Esophagus squamous epithelium (tissue), 5 donors: Measurements from ENCODE around the gene MS4A14. TPM values are rescaled to one million over a fixed set of nuclear protein-coding genes. Genes with fewer than 3 reads are reported as not detected.
"Not testable (repeated sequence)": the region's sequence is repeated elsewhere in the genome, so short reads cannot be mapped to it uniquely, and the experiment has no call there.

ENCODE experiments used
- DNase-seq: peaks from one replicate; lab custom pipeline; 2025; lab: John Stamatoyannopoulos, UW
- H3K27ac ChIP-seq, 4 donors: fragments of 200-600 bp; sonication (generic); one replicate each; pipeline ENCODE4 v1.5.1; 2016 to 2019; ENCODE audit warnings: mild to moderate bottlenecking in 1 of 4
- H3K27me3 ChIP-seq, 4 donors: fragments of 200-600 bp; sonication (generic); 1 replicate in 3 of 4; 2 replicates in 1 of 4; pipeline versions ENCODE4 v1.5.1 to v1.6.0; 2017 to 2021; ENCODE audit warnings: antibody characterized with exemption in 1 of 4
- H3K36me3 ChIP-seq, 3 donors: fragments of 200-600 bp; sonication (generic); one replicate each; pipeline ENCODE4 v1.5.1; 2016 to 2019
- H3K4me1 ChIP-seq, 3 donors: fragments of 200-600 bp; sonication (generic); one replicate each; pipeline ENCODE4 v1.5.1; 2017 to 2019
- H3K4me3 ChIP-seq, 4 donors: fragments of 200-600 bp; sonication (generic); 1 replicate in 3 of 4; 2 replicates in 1 of 4; pipeline ENCODE4 v1.5.1; 2016 to 2019; ENCODE audit warnings: mild to moderate bottlenecking in 2 of 4, moderate library complexity in 1 of 4
- H3K9me3 ChIP-seq, 3 donors: fragments of 200-600 bp; sonication (generic); one replicate each; pipeline ENCODE4 v1.5.1; 2016 to 2019
- POLR2A ChIP-seq, 4 donors: fragments of 450-650 bp; IDR thresholded peaks; one replicate each; pipeline ENCODE4 v1.6.1; 2017; ENCODE audit warnings: antibody characterized with exemption in 4 of 4, mild to moderate bottlenecking in 4 of 4, moderate library complexity in 3 of 4
- WGBS, 2 donors: methylation state at CpG; one replicate each; pipeline ENCODE4 v1.1.5; 2018; 5-methylcytosine and 5-hydroxymethylcytosine counted together
- intact Hi-C: fragments of 100-400 bp; cut with DNase I; formaldehyde crosslinking; loops from one replicate; pipeline ENCODE4 v1.15.0; 2022
- total RNA-seq, 4 donors: library from RNA; depleted of rRNA; stranded (reverse); fragments of >200 nt; gene quantifications; one replicate each; pipeline ENCODE4 v1.1.0, GENCODE V29; 2016
- TF ChIP-seq, protein P1 (sequence below), 6 experiments: fragments of 450-650 bp in 4 of 6; fragments of 200-600 bp in 2 of 6; sonication (generic) in 2 of 6; IDR thresholded peaks; one replicate each; pipeline ENCODE4 v1.5.1; 2016 to 2019; ENCODE audit warnings: antibody characterized with exemption in 6 of 6, mild to moderate bottlenecking in 4 of 6, moderate library complexity in 4 of 6
- donor health status: DM: yes; HTN: yes; CAD: no.

The MS4A14 gene
- total RNA-seq, 4 donors from 2014 or later: 0.15 to 0.95 (median 0.42) TPM

GRCh38 chr11:60429272-60429671 is 33.0 kb downstream of the MS4A14 start, which contains the start of gene MS4A5:
MS4A5 (plus strand) TSS chr11:60429572; CDS start chr11:60429675, 103 bp downstream.
- Histone ChIP-seq H3K9me3 (no peaks in the 10 kb centered on the region), H3K27me3 (no peaks in the 10 kb centered on the region), H3K4me3 (no peak within 1 kb of the TSS), H3K4me1 (no peaks in the 10 kb centered on the region), H3K36me3 (no peaks in the 10 kb centered on the region), H3K27ac (no peak within 1 kb of the TSS)
- WGBS, 2 donors: 90 to 100% methylated on average over 4 to 5 of the region's 5 CpGs
- no peak for DNase-seq
- intact Hi-C loops: no loop called here
- TF ChIP-seq, protein P1, sequence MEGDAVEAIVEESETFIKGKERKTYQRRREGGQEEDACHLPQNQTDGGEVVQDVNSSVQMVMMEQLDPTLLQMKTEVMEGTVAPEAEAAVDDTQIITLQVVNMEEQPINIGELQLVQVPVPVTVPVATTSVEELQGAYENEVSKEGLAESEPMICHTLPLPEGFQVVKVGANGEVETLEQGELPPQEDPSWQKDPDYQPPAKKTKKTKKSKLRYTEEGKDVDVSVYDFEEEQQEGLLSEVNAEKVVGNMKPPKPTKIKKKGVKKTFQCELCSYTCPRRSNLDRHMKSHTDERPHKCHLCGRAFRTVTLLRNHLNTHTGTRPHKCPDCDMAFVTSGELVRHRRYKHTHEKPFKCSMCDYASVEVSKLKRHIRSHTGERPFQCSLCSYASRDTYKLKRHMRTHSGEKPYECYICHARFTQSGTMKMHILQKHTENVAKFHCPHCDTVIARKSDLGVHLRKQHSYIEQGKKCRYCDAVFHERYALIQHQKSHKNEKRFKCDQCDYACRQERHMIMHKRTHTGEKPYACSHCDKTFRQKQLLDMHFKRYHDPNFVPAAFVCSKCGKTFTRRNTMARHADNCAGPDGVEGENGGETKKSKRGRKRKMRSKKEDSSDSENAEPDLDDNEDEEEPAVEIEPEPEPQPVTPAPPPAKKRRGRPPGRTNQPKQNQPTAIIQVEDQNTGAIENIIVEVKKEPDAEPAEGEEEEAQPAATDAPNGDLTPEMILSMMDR (IDR thresholded peaks at IDR 0.05): no peak
- no peak for TF ChIP-seq POLR2A (IDR thresholded peaks at IDR 0.05)

DNA sequence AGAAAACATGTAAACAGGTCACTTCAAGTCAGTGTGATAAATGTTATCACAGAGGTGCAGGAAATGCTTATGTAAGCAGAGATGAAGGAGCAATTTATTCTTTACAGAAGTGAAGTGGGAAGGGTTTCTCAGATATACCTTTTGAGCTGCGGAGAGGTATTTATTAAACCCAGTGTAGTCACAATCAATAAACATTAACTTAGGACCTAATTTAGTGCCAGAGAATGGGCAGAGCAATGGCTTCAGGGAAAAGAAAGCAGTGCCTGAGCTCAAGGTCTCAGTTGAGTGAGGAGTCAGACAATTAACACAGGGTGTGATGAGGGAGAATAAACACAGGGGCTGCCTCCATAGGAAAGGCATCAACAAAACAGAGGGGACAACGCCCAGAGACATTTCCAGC is 35.0 kb downstream of the MS4A14 start:
- 61 to 71% methylated on average over 2 of the region's 2 CpGs for WGBS, 2 donors
- no peaks in the 10 kb centered on the region for H3K9me3 ChIP-seq
- DNase-seq: no peak
- no peaks in the 10 kb centered on the region for H3K27me3 ChIP-seq
- no peak overlapping the region for H3K27ac ChIP-seq
- H3K36me3 ChIP-seq: no peaks in the 10 kb centered on the region
- no peak overlapping the region for H3K4me3 ChIP-seq
- intact Hi-C loops: no loop called here
- no peak for TF ChIP-seq POLR2A (IDR thresholded peaks at IDR 0.05)
- H3K4me1 ChIP-seq: no peaks in the 10 kb centered on the region

GRCh38 chr11:60433401-60433800 is 37.1 kb downstream of the MS4A14 start:
- H3K36me3 ChIP-seq: no peaks in the 10 kb centered on the region
- intact Hi-C loops: no loop called here
- no peak overlapping the region for H3K27ac ChIP-seq
- no peak for DNase-seq
- H3K9me3 ChIP-seq: no peaks in the 10 kb centered on the region
- no peak overlapping the region for H3K4me3 ChIP-seq
- no peaks in the 10 kb centered on the region for H3K27me3 ChIP-seq
- no peaks in the 10 kb centered on the region for H3K4me1 ChIP-seq
- TF ChIP-seq POLR2A (IDR thresholded peaks at IDR 0.05): no peak
- TF ChIP-seq, protein P1 (IDR thresholded peaks at IDR 0.05): no peak
- 55 to 56% methylated on average over 4 of the region's 4 CpGs for WGBS, 2 donors

DNA sequence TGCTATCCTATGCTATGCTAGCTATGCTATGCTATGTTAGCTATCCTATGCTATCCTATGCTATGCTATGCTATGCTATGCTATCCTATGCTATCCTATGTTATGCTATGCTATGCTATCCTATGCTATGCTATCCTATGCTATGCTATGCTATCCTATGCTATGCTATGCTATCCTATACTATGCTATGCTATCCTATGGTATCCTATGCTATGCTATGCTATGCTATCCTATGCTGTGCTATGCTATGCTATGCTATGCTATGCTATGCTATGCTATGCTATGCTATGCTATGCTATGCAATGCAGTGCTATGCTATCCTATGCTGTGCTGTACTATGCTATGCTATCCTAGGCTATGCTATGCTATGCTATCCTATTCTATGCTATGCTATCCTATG is 50.8 kb downstream of the MS4A14 start:
- no peak for TF ChIP-seq POLR2A (IDR thresholded peaks at IDR 0.05)
- intact Hi-C loops: no loop called here
- H3K9me3 ChIP-seq: no peaks in the 10 kb centered on the region
- no peak overlapping the region for H3K27ac ChIP-seq
- H3K4me3 ChIP-seq: no peak overlapping the region
- DNase-seq: no peak
- no peaks in the 10 kb centered on the region for H3K36me3 ChIP-seq
- no peaks in the 10 kb centered on the region for H3K27me3 ChIP-seq
- no peaks in the 10 kb centered on the region for H3K4me1 ChIP-seq

DNA sequence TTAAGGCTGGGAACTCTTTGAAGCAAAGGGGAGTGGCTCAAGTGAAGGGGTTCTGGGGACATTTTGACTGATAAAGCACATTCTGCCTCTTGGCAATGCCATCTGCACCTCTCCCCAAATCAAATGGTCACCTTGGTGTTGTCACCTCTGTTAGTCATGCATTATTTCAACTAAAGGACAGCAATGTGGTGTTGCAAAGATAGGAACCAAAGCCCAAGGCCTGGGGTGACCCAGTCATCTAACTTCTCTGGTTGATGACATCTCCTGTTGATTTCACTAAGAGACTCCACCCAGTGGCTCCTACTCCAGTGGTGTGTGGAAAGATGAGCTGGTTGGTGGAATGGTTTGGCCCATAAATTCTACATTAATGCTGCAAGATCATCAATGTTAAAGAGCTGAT is 51.6 kb downstream of the MS4A14 start:
- no peak overlapping the region for H3K27ac ChIP-seq
- H3K9me3 ChIP-seq: no peaks in the 10 kb centered on the region
- intact Hi-C loops: no loop called here
- no peak for TF ChIP-seq POLR2A (IDR thresholded peaks at IDR 0.05)
- TF ChIP-seq, protein P1 (IDR thresholded peaks at IDR 0.05): no peak
- H3K4me3 ChIP-seq: no peak overlapping the region
- no peaks in the 10 kb centered on the region for H3K4me1 ChIP-seq
- no peak for DNase-seq
- no peaks in the 10 kb centered on the region for H3K36me3 ChIP-seq
- H3K27me3 ChIP-seq: no peaks in the 10 kb centered on the region

DNA sequence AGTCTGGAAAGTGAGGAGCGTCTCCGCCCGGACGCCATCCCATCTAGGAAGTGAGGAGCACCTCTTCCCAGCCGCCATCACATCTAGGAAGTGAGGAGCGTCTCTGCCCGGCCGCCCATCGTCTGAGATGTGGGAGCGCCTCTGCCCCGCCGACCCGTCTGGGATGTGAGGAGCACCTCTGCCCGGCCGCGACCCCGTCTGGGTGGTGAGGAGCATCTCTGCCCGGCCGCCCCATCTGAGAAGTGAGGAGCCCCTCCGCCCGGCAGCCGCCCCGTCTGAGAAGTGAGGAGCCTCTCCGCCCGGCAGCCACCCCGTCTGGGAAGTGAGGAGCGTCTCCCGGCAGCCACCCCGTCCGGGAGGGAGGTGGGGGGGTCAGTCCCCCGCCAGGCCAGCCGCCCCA is 54.9 kb downstream of the MS4A14 start:
- H3K4me1 ChIP-seq, H3K4me3 ChIP-seq, H3K36me3 ChIP-seq, intact Hi-C loops, H3K27ac ChIP-seq, H3K27me3 ChIP-seq, H3K9me3 ChIP-seq, DNase-seq: not testable (repeated sequence)
- WGBS, 2 donors: no CpG with 5 or more reads among the region's 32 CpGs

DNA sequence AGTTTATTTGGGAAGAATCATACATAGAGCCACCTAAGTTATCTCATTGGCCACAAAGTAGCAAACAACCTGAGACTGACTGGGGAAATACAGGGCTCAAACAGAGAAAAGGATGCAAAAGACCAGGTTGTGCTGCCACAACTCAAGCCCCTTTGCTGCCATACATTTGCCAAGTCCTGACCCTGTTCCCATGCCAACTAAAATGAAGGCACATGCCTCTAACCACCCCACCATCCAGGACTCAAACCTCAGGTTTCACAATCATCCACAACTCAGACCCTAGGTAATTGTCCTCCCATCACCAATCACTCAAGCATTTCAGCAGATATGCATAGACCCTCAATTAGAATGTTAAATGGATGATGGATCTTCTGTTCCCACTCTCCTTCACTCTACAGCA is 58.0 kb downstream of the MS4A14 start:
- TF ChIP-seq, protein P1 (IDR thresholded peaks at IDR 0.05): no peak
- no peak for TF ChIP-seq POLR2A (IDR thresholded peaks at IDR 0.05)
- Histone ChIP-seq H3K36me3 (no peaks in the 10 kb centered on the region), H3K4me1 (no peaks in the 10 kb centered on the region), H3K27ac (no peak overlapping the region), H3K9me3 (no peaks in the 10 kb centered on the region), H3K27me3 (no peaks in the 10 kb centered on the region), H3K4me3 (no peak overlapping the region)
- DNase-seq: no peak
- intact Hi-C loops: no loop called here
